ENCODE data around the gene CACNA2D1. TPM values are rescaled to one million over a fixed set of nuclear protein-coding genes. Genes with fewer than 3 reads are reported as not detected.

CACNA2D1 gene
- total and polyA plus RNA-seq, 2 donors (not counting 1 experiment from before 2014, with no cell fraction given): 31.7 to 64.4 TPM

- Histone ChIP-seq H3K27ac (ENCODE audit: insufficient read depth, low read length) (no peak overlapping the region), H3K4me1 (ENCODE audit: control insufficient read depth, extremely low read depth, insufficient read depth, low read length) (no peaks in the 10 kb centered on the region), H3K9ac (ENCODE audit: insufficient read depth, low read length) (no peak overlapping the region), H3K36me3 (ENCODE audit: control insufficient read depth, insufficient read depth, low read length) (no peaks in the 10 kb centered on the region), H3K9me3 (ENCODE audit: control insufficient read depth, insufficient read depth, low read depth, low read length) (no peaks in the 10 kb centered on the region), H3K4me3 (replicated peaks in 1 of 4; ENCODE audit: control extremely low read depth in 1 of 4, insufficient read depth in 1 of 4, low read depth in 3 of 4, low read length in 4 of 4) (no peak overlapping the region), H3K79me2 (ENCODE audit: control insufficient read depth, insufficient read depth, low read length) (no peaks in the 10 kb centered on the region), H4K20me1 (ENCODE audit: control insufficient read depth, extremely low read depth, insufficient read depth, low read length) (no peaks in the 10 kb centered on the region), H2AFZ (ENCODE audit: low read length) (no peak overlapping the region), H3K4me2 (ENCODE audit: extremely low read depth, insufficient read depth, low read length) (no peak overlapping the region), H3K27me3 (ENCODE audit: control insufficient read depth, insufficient read depth, low read length) (no peaks in the 10 kb centered on the region)
- DNase-seq (ENCODE audit: low read depth in 2 of 2): no peak
- TF ChIP-seq EZH2 (IDR thresholded peaks at IDR 0.05; ENCODE audit: low read length, missing control alignments): no peak
- TF ChIP-seq CTCF (conservative IDR thresholded peaks at IDR 0.05 in 1 of 2, IDR thresholded peaks at IDR 0.05 in 1 of 2; ENCODE audit: low read depth in 1 of 2, low read length in 2 of 2): no peak
These were observed 287.4 kb downstream of the CACNA2D1 start for GRCh38 chr7:82156168-82156567.

GRCh38 chr7:82154728-82155127 lies 288.8 kb downstream of the CACNA2D1 start:
- Histone ChIP-seq H3K9ac (ENCODE audit: insufficient read depth, low read length) (no peak overlapping the region), H3K79me2 (ENCODE audit: control insufficient read depth, insufficient read depth, low read length) (no peaks in the 10 kb centered on the region), H3K27ac (ENCODE audit: insufficient read depth, low read length) (no peak overlapping the region), H2AFZ (ENCODE audit: low read length) (no peak overlapping the region), H3K9me3 (ENCODE audit: control insufficient read depth, insufficient read depth, low read depth, low read length) (no peaks in the 10 kb centered on the region), H4K20me1 (ENCODE audit: control insufficient read depth, extremely low read depth, insufficient read depth, low read length) (no peaks in the 10 kb centered on the region), H3K4me1 (ENCODE audit: control insufficient read depth, extremely low read depth, insufficient read depth, low read length) (no peaks in the 10 kb centered on the region), H3K4me2 (ENCODE audit: extremely low read depth, insufficient read depth, low read length) (no peak overlapping the region), H3K4me3 (replicated peaks in 1 of 4; ENCODE audit: control extremely low read depth in 1 of 4, insufficient read depth in 1 of 4, low read depth in 3 of 4, low read length in 4 of 4) (no peak overlapping the region), H3K27me3 (ENCODE audit: control insufficient read depth, insufficient read depth, low read length) (no peaks in the 10 kb centered on the region), H3K36me3 (ENCODE audit: control insufficient read depth, insufficient read depth, low read length) (no peaks in the 10 kb centered on the region)
- DNase-seq (ENCODE audit: low read depth in 2 of 2): no peak
- no peak for TF ChIP-seq CTCF (conservative IDR thresholded peaks at IDR 0.05 in 1 of 2, IDR thresholded peaks at IDR 0.05 in 1 of 2; ENCODE audit: low read depth in 1 of 2, low read length in 2 of 2)

- Histone ChIP-seq H3K36me3 (ENCODE audit: control insufficient read depth, insufficient read depth, low read length) (no peaks in the 10 kb centered on the region), H3K79me2 (ENCODE audit: control insufficient read depth, insufficient read depth, low read length) (no peaks in the 10 kb centered on the region), H3K9me3 (ENCODE audit: control insufficient read depth, insufficient read depth, low read depth, low read length) (no peaks in the 10 kb centered on the region), H2AFZ (ENCODE audit: low read length) (no peak overlapping the region), H3K9ac (ENCODE audit: insufficient read depth, low read length) (no peak overlapping the region), H3K4me2 (ENCODE audit: extremely low read depth, insufficient read depth, low read length) (no peak overlapping the region), H3K4me3 (replicated peaks in 1 of 4; ENCODE audit: control extremely low read depth in 1 of 4, insufficient read depth in 1 of 4, low read depth in 3 of 4, low read length in 4 of 4) (no peak overlapping the region), H4K20me1 (ENCODE audit: control insufficient read depth, extremely low read depth, insufficient read depth, low read length) (no peaks in the 10 kb centered on the region), H3K27me3 (ENCODE audit: control insufficient read depth, insufficient read depth, low read length) (no peaks in the 10 kb centered on the region), H3K4me1 (ENCODE audit: control insufficient read depth, extremely low read depth, insufficient read depth, low read length) (no peaks in the 10 kb centered on the region), H3K27ac (ENCODE audit: insufficient read depth, low read length) (no peak overlapping the region)
- DNase-seq (ENCODE audit: low read depth in 2 of 2): no peak
- no peak for TF ChIP-seq EZH2 (IDR thresholded peaks at IDR 0.05; ENCODE audit: low read length, missing control alignments)
- TF ChIP-seq CTCF (conservative IDR thresholded peaks at IDR 0.05 in 1 of 2, IDR thresholded peaks at IDR 0.05 in 1 of 2; ENCODE audit: low read depth in 1 of 2, low read length in 2 of 2): no peak
These were observed 289.8 kb downstream of the CACNA2D1 start for GRCh38 chr7:82153776-82154175.

Data from fibroblast of lung (primary cell).